OCI-LY7 (cell line): ENCODE results near the gene TMEM140. TPM values are rescaled to one million over a fixed set of nuclear protein-coding genes. Genes with fewer than 3 reads are reported as not detected.
"Not testable (repeated sequence)": the region's sequence is repeated elsewhere in the genome, so short reads cannot be mapped to it uniquely, and the experiment has no call there.

ENCODE experiments used
- BruUV-seq: library from RNA; stranded (reverse); fragments of 400-500 nt; replicated peaks from 2 replicates; lab custom pipeline; 2021; lab: Mats Ljungman, UMichigan
- CTCF ChIA-PET: fragments of 300-600 bp; sonication (Branson Sonifier 250); formaldehyde crosslinking; loops from one replicate; lab custom pipeline; 2022; ENCODE audit warnings: antibody characterized with exemption; ENCODE audit not compliant: unreplicated experiment; lab: Charles Lee
- POLR2A ChIA-PET: fragments of 300-600 bp; sonication (Branson Sonifier 250); formaldehyde crosslinking; loops from one replicate; lab custom pipeline; 2022; ENCODE audit warnings: antibody characterized with exemption; lab: Charles Lee
- DNase-seq: peaks from one replicate; pipeline ENCODE4 v3.0.0-alpha.2; 2015; ENCODE audit warnings: low spot score
- H2AFZ ChIP-seq: fragments of 200-600 bp; sonication (generic), shearing (Covaris generic); 2 replicates; pipeline ENCODE4 v1.6.1; 2014; ENCODE audit warnings: mild to moderate bottlenecking, antibody characterized with exemption, low read length, moderate library complexity
- H3K27ac ChIP-seq: fragments of 200-600 bp; sonication (generic); 2 replicates; pipeline ENCODE4 v1.5.1; 2014; ENCODE audit warnings: mixed run types, low read depth, mild to moderate bottlenecking, moderate library complexity, low read length, inconsistent platforms; ENCODE audit not compliant: poor library complexity, severe bottlenecking
- H3K36me3 ChIP-seq: fragments of 200-600 bp; sonication (generic); 2 replicates; pipeline ENCODE4 v1.6.1; 2014; ENCODE audit warnings: mild to moderate bottlenecking, antibody characterized with exemption, low read length, moderate library complexity, mixed read lengths; ENCODE audit not compliant: insufficient read depth
- H3K4me1 ChIP-seq: fragments of 200-600 bp; sonication (generic); 2 replicates; pipeline ENCODE4 v1.5.1; 2014; ENCODE audit warnings: mild to moderate bottlenecking, low read length; ENCODE audit not compliant: insufficient read depth, poor library complexity, severe bottlenecking
- H3K4me2 ChIP-seq: fragments of 200-600 bp; sonication (generic); 2 replicates; pipeline ENCODE4 v1.6.1; 2014; ENCODE audit warnings: mild to moderate bottlenecking, low read length
- H3K4me3 ChIP-seq: fragments of 200-600 bp; sonication (generic); 2 replicates; pipeline ENCODE4 v1.5.1; 2014; ENCODE audit warnings: mild to moderate bottlenecking, low read depth, low read length; ENCODE audit not compliant: poor library complexity, severe bottlenecking
- H3K79me2 ChIP-seq: fragments of 200-600 bp; sonication (generic); 2 replicates; pipeline ENCODE4 v1.6.1; 2016; ENCODE audit warnings: low read depth, mild to moderate bottlenecking, low read length, moderate library complexity, mixed read lengths; ENCODE audit not compliant: insufficient read depth
- H3K9me2 ChIP-seq: fragments of 200-600 bp; sonication (generic); 2 replicates; pipeline ENCODE4 v1.6.1; 2016; ENCODE audit warnings: mild to moderate bottlenecking, low read length, mixed read lengths; ENCODE audit not compliant: insufficient read depth
- H3K9me3 ChIP-seq: fragments of 200-600 bp; sonication (generic); 2 replicates; pipeline ENCODE4 v1.6.1; 2014; ENCODE audit warnings: mild to moderate bottlenecking, mixed run types, low read length, mixed read lengths
- H4K20me1 ChIP-seq: fragments of 200-600 bp; sonication (generic); 2 replicates; pipeline ENCODE4 v1.6.1; 2014; ENCODE audit warnings: mild to moderate bottlenecking, antibody characterized with exemption, low read length, moderate library complexity, mixed read lengths; ENCODE audit not compliant: insufficient read depth
- CTCF ChIP-seq: fragments of 200-600 bp; sonication (generic); conservative IDR thresholded peaks from 2 replicates; pipeline ENCODE4 v1.5.1; 2014; ENCODE audit warnings: mild to moderate bottlenecking, antibody characterized with exemption, low read length, moderate library complexity, mixed read lengths
- EZH2phosphoT487 ChIP-seq: fragments of 200-600 bp; sonication (generic); IDR thresholded peaks from 2 replicates; pipeline ENCODE4 v1.6.1; 2018; ENCODE audit warnings: low read depth, borderline replicate concordance, mild to moderate bottlenecking, mixed run types, antibody characterized with exemption, low read length, moderate library complexity, mixed read lengths
- intact Hi-C: fragments of 100-400 bp; cut with micrococcal nuclease; formaldehyde crosslinking; loops from one replicate; pipeline ENCODE4 v1.10.0; 2022; ENCODE audit not compliant: unreplicated experiment
- total RNA-seq, 2 experiments: library from RNA; depleted of rRNA in 1 of 2; stranded (reverse); fragments of >200 nt in 1 of 2; shearing (Covaris generic) in 1 of 2; gene quantifications; 2 replicates each; pipeline ENCODE4 v1.2.3, GENCODE V29; 2014 to 2022

Gene TMEM140
- total RNA-seq, 2 experiments from 2014 or later = 0.41 to 1.6 TPM

GRCh38 chr7:135169964-135170273 is 22.0 kb downstream of the TMEM140 start:
- H3K9me3 ChIP-seq = no peaks in the 10 kb centered on the region

GRCh38 chr7:135170274-135170997 is 22.6 kb downstream of the TMEM140 start, which contains the start of gene CYREN:
TSS of gene CYREN (minus strand) at chr7:135170707. CDS start at chr7:135168922, 1,785 bp downstream.
- Histone ChIP-seq H2AFZ (peak within 1 kb of the TSS; percentile 31), H3K36me3 (peaks cover 36% of the 10 kb centered on the region), H3K9me3 (no peaks in the 10 kb centered on the region), H3K4me3 (peak within 1 kb of the TSS; percentile 76), H3K9me2 (no peaks in the 10 kb centered on the region), H4K20me1 (peaks cover 6% of the 10 kb centered on the region; the same call in 1 of the 2 replicates), H3K4me2 (peak within 1 kb of the TSS; percentile 98), H3K4me1 (peaks cover 32% of the 10 kb centered on the region), H3K79me2 (peaks cover 16% of the 10 kb centered on the region; the same call in 1 of the 2 replicates), H3K27ac (peak within 1 kb of the TSS; percentile 82)
- intact Hi-C loops = loop anchor here (1.0 to 10.0 kb wide), 6 partner anchors 41 to 812 kb away; partner anchors contain the start of genes AGBL3, AKR1B1, BPGM and WDR91
- no TSS peak for BruUV-seq
- TF ChIP-seq EZH2phosphoT487 = no peak
- peak; percentile 80 for TF ChIP-seq CTCF
- DNase-seq = peak; percentile 96
- ChIA-PET POLR2A (interaction anchor here (0.6 to 4.3 kb wide), 8 partner anchors 10 to 450 kb away, joined by 3 to 35 read pairs (median 8); partner anchors contain the start of genes AGBL3 and TMEM140), CTCF (interaction anchor here (0.6 kb wide), 1 partner anchor 183 kb away, joined by 3 read pairs; no protein-coding TSS in a partner anchor)

More at GRCh38 chr7:135169964-135170273, 22.0 kb downstream of the TMEM140 start:
- H3K9me2 ChIP-seq = no peaks in the 10 kb centered on the region
- H3K79me2 ChIP-seq = peaks cover 16% of the 10 kb centered on the region; the same call in 1 of the 2 replicates
- peak overlapping the region; percentile 76 for H3K4me3 ChIP-seq
- peak overlapping the region; percentile 82 for H3K27ac ChIP-seq
- H2AFZ ChIP-seq = peak overlapping the region; percentile 31
- DNase-seq = peak; percentile 69
- intact Hi-C loops = loop anchor here (1.0 to 10.0 kb wide), 6 partner anchors 41 to 812 kb away; partner anchors contain the start of genes AGBL3, AKR1B1, BPGM and WDR91
- no peak for TF ChIP-seq CTCF
- no peak for TF ChIP-seq EZH2phosphoT487
- ChIA-PET POLR2A (interaction anchor here (1.2 to 4.3 kb wide), 5 partner anchors 10 to 524 kb away, joined by 8 to 35 read pairs (median 12); partner anchors contain the start of genes AGBL3, BPGM and TMEM140), CTCF (interaction anchor here (0.6 to 1.2 kb wide), 2 partner anchors 9 to 183 kb away, joined by 3 to 6 read pairs; no protein-coding TSS in a partner anchor)
- H3K36me3 ChIP-seq = peaks cover 41% of the 10 kb centered on the region
- BruUV-seq = no TSS peak
- peak overlapping the region; percentile 98 for H3K4me2 ChIP-seq
- H4K20me1 ChIP-seq = peaks cover 6% of the 10 kb centered on the region; the same call in 1 of the 2 replicates
- peaks cover 32% of the 10 kb centered on the region for H3K4me1 ChIP-seq

- H3K36me3 ChIP-seq = peaks cover 29% of the 10 kb centered on the region
- H3K4me1 ChIP-seq = peaks cover 32% of the 10 kb centered on the region
- H4K20me1 ChIP-seq, H3K9me3 ChIP-seq, H3K9me2 ChIP-seq: not testable (repeated sequence)
- TSS peak; percentile 87 for BruUV-seq
- POLR2A ChIA-PET = interaction anchor here (0.6 to 4.3 kb wide), 9 partner anchors 9 to 550 kb away, joined by 3 to 35 read pairs (median 8); partner anchors contain the start of genes AGBL3 and TMEM140
- DNase-seq = peak; percentile 24
- H3K79me2 ChIP-seq = peaks cover 16% of the 10 kb centered on the region; the same call in 1 of the 2 replicates
- CTCF ChIA-PET = interaction anchor here (0.9 kb wide), 1 partner anchor 47 kb away, joined by 3 read pairs; no protein-coding TSS in a partner anchor
- H3K4me3 ChIP-seq = peak overlapping the region; percentile 76
- peak overlapping the region; percentile 82 for H3K27ac ChIP-seq
- intact Hi-C loops = loop anchor here (1.0 to 10.0 kb wide), 6 partner anchors 40 to 811 kb away; partner anchors contain the start of genes AGBL3, AKR1B1, BPGM and WDR91
- H3K4me2 ChIP-seq = peak overlapping the region; percentile 98
- H2AFZ ChIP-seq = peak overlapping the region; percentile 31
Observed at GRCh38 chr7:135170998-135171481, 23.2 kb downstream of the TMEM140 start.

DNA sequence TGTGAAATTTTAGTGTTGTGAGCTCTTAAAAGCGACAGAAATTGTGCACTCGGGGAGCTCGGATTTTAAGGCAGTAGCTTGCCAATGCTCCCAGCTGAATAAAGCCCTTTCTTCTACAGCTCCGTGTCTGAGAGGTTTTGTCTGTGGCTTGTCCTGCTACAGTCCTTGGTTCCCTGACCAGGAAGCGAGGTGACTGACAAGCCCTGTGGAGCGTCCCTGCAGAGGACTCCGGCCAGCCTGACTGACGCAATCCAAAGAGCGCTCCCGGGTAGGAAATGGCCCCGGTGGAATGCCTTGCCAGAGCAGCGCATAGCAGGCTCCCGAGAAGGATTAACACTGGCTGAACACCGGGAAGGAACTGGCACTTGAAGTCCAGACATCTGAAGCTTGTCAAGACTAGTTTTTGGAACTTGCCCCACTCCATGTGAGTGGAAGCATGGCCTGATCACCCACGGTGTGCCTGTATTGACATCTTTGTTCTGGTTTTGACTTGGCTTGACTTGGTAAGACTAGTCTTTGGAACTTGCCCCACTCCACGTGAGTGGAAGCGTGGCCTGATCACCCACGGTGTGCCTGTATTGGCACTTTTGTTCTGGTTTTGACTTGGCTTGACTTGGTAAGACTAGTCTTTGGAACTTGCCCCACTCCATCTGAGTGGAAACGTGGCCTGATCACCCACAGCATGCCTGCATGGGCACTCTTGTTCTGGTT is 23.9 kb downstream of the TMEM140 start:
- peak overlapping the region; percentile 31 for H2AFZ ChIP-seq
- not testable (repeated sequence) for H3K9me3 ChIP-seq, H4K20me1 ChIP-seq, H3K9me2 ChIP-seq, BruUV-seq
- ChIA-PET CTCF (interaction anchor here (0.9 kb wide), 1 partner anchor 46 kb away, joined by 3 read pairs; no protein-coding TSS in a partner anchor), POLR2A (interaction anchor here (0.6 to 4.3 kb wide), 6 partner anchors 9 to 550 kb away, joined by 3 to 35 read pairs (median 6); partner anchors contain the start of gene AGBL3)
- peaks cover 32% of the 10 kb centered on the region for H3K4me1 ChIP-seq
- H3K4me3 ChIP-seq = peak overlapping the region; percentile 16
- peak overlapping the region; percentile 82 for H3K27ac ChIP-seq
- H3K36me3 ChIP-seq = peaks cover 22% of the 10 kb centered on the region
- DNase-seq = peak; percentile 5
- peaks cover 16% of the 10 kb centered on the region; the same call in 1 of the 2 replicates for H3K79me2 ChIP-seq
- peak overlapping the region; percentile 98 for H3K4me2 ChIP-seq
- intact Hi-C loops = loop anchor here (2.0 to 10.0 kb wide), 3 partner anchors 407 to 811 kb away; partner anchors contain the start of gene BPGM
